SKM-1 (cell line): ENCODE results near the gene SMIM13.

Experiments used
- DNase-seq: peaks from one replicate; lab custom pipeline; 2025; ENCODE audit not compliant: unreplicated experiment; lab: John Stamatoyannopoulos, UW

SMIM13 gene

DNA sequence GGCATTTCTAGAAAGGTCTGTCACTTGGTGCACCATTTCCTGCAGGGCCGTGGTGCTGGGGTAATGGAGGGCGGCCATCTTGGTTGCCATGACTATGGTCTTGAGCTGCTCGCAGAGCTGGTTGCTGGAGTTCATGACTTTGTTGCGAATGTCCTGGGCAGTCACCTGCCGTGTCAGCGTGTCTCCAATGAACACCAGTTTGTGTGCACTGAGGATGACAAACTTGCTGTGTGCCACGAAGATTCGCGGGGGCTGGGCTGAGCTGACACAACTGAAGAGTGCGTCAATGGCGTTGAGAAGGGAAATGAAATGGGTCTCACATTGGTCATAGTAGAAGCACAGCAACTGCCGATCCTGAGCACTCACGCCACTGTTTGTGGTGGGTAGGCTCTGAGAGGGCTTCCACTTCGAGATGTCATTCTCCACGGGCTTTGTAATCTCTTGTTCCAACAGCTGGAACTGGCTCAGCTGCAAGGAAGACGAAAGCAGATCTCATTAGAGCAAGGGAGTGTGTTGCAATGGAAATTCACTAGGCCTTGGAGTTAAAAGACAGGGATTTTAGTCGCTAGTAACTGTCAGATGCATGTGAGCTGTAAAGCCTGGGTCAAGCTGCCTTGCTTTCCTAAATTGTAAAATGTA, 91.7 kb downstream of the SMIM13 start:
- DNase-seq: no peak

DNA sequence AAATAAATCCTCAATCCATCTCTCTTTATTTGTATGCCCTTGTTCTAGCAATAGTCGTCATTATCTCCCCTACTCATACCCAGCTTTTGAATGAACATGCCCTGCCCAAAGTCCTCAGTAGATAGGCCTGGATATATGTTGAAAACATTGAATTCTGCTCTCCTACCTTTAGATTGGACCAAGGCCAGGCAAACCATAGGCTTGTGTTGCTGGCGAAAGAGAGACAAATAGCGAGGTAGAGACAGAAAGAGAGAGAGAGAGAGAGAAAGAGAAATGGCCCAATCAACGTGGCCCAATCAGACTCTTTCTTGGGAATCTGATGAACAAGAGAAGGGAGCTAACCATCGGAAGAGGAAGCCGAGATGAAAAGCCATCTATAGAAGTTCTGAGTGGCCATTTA, 93.7 kb downstream of the SMIM13 start:
- no peak for DNase-seq
